Testis (tissue), 2 donors: ENCODE results near the gene MACROH2A1.

Source experiments
- POLR2A ChIP-seq: fragments of 450-650 bp; IDR thresholded peaks from one replicate; pipeline ENCODE4 v1.6.1; 2017; ENCODE audit warnings: antibody characterized with exemption, mild to moderate bottlenecking, moderate library complexity
- TF ChIP-seq, protein P1 (sequence below), 3 experiments: fragments of 450-650 bp in 2 of 3; fragments of 200-600 bp in 1 of 3; sonication (generic) in 1 of 3; IDR thresholded peaks; one replicate each; pipeline ENCODE4 v1.5.1; 2016 to 2019; ENCODE audit warnings: antibody characterized with exemption in 3 of 3, mild to moderate bottlenecking in 2 of 3, moderate library complexity in 1 of 3

DNA sequence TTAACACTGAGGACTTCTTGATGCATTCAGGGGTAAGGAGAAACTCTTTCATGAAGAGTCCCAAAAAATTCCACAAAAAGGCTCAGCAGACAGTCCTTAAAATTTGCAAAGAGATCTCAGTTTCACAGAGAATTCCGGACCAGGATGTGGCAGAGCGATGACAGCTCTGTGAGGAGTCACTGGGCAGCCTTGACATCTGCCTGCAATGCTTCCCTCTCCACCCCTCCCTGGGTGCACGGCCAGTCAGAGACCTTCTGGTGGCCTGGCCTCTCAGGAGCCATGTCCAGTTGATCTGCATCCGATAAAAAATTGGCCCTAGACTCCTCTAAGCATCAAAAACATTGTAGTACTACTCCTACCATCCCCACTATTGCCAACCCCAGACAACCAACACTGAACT lies 76.8 kb downstream of the MACROH2A1 start:
- TF ChIP-seq, protein P1, sequence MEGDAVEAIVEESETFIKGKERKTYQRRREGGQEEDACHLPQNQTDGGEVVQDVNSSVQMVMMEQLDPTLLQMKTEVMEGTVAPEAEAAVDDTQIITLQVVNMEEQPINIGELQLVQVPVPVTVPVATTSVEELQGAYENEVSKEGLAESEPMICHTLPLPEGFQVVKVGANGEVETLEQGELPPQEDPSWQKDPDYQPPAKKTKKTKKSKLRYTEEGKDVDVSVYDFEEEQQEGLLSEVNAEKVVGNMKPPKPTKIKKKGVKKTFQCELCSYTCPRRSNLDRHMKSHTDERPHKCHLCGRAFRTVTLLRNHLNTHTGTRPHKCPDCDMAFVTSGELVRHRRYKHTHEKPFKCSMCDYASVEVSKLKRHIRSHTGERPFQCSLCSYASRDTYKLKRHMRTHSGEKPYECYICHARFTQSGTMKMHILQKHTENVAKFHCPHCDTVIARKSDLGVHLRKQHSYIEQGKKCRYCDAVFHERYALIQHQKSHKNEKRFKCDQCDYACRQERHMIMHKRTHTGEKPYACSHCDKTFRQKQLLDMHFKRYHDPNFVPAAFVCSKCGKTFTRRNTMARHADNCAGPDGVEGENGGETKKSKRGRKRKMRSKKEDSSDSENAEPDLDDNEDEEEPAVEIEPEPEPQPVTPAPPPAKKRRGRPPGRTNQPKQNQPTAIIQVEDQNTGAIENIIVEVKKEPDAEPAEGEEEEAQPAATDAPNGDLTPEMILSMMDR (IDR thresholded peaks at IDR 0.05): no peak
- TF ChIP-seq POLR2A: no peak
